Measurements from ENCODE around the gene EIF5. TPM values are rescaled to one million over a fixed set of nuclear protein-coding genes. Genes with fewer than 3 reads are reported as not detected.

The EIF5 gene
- total RNA-seq, 1 donor from 2014 or later: 274 TPM

- peaks cover 62% of the 10 kb centered on the region for H3K4me1 Mint-ChIP-seq
These were observed 54.6 kb downstream of the EIF5 start for GRCh38 chr14:103388664-103389063.

GRCh38 chr14:103390605-103391004 is 56.6 kb downstream of the EIF5 start:
- DNase-seq (no peak), ATAC-seq (ENCODE audit: low read depth) (no peak)
- Mint-ChIP-seq H3K36me3 (ENCODE audit: low read depth) (peaks cover 12% of the 10 kb centered on the region), H3K27me3 (no peaks in the 10 kb centered on the region), H3K4me1 (peaks cover 69% of the 10 kb centered on the region), H3K9me3 (no peaks in the 10 kb centered on the region), H3K27ac (no peak overlapping the region), H3K4me3 (no peak overlapping the region)
- ChIA-PET CTCF (interaction anchor here (0.9 to 3.1 kb wide), 13 partner anchors 9 to 286 kb away, joined by 3 to 29 read pairs (median 4); partner anchors contain the start of gene EIF5), POLR2A (interaction anchor here (0.5 to 2.4 kb wide), 4 partner anchors 34 to 782 kb away, joined by 4 to 18 read pairs (median 6); partner anchors contain the start of gene EIF5)
- TF ChIP-seq, protein P1, sequence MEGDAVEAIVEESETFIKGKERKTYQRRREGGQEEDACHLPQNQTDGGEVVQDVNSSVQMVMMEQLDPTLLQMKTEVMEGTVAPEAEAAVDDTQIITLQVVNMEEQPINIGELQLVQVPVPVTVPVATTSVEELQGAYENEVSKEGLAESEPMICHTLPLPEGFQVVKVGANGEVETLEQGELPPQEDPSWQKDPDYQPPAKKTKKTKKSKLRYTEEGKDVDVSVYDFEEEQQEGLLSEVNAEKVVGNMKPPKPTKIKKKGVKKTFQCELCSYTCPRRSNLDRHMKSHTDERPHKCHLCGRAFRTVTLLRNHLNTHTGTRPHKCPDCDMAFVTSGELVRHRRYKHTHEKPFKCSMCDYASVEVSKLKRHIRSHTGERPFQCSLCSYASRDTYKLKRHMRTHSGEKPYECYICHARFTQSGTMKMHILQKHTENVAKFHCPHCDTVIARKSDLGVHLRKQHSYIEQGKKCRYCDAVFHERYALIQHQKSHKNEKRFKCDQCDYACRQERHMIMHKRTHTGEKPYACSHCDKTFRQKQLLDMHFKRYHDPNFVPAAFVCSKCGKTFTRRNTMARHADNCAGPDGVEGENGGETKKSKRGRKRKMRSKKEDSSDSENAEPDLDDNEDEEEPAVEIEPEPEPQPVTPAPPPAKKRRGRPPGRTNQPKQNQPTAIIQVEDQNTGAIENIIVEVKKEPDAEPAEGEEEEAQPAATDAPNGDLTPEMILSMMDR (IDR thresholded peaks at IDR 0.05): no peak
- intact Hi-C loops (cut with micrococcal nuclease): loop anchor here (1.0 kb wide), 2 partner anchors 55 to 315 kb away; no protein-coding TSS in a partner anchor

More at GRCh38 chr14:103388664-103389063, 54.6 kb downstream of the EIF5 start:
- Mint-ChIP-seq H3K27me3 (no peaks in the 10 kb centered on the region), H3K27ac (no peak overlapping the region), H3K9me3 (no peaks in the 10 kb centered on the region), H3K36me3 (ENCODE audit: low read depth) (peaks cover 10% of the 10 kb centered on the region), H3K4me3 (no peak overlapping the region)
- DNase-seq (no peak), ATAC-seq (ENCODE audit: low read depth) (no peak)
- CTCF ChIA-PET: no interaction called here
- TF ChIP-seq, protein P1 (IDR thresholded peaks at IDR 0.05): no peak
- intact Hi-C loops (cut with micrococcal nuclease): loop anchor here (5.0 kb wide), 3 partner anchors 239 to 1426 kb away; partner anchors contain the start of genes DYNC1H1 and KLC1
- POLR2A ChIA-PET: interaction anchor here (0.6 kb wide), 1 partner anchor 1559 kb away, joined by 4 read pairs; no protein-coding TSS in a partner anchor

DNA sequence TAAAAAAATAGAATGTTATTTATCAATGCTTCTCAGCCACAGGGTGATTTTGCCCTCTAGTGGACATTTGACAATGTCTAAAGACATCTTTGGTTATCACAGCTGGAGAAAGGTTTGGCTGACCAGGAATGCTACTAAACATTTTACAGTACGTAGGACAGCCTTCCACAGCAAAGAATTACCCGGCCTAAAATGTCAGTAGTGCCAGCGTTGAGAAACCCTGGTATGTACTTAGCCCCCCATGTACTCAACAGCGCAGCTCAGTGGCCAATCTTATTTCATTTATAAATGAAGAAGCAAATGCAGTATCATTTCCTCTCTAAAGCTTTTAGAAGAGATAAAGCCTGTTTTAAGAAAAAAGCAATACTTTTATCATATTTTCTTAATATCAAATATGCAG is 57.0 kb downstream of the EIF5 start:
- Mint-ChIP-seq H3K36me3 (ENCODE audit: low read depth) (peaks cover 9% of the 10 kb centered on the region), H3K4me1 (peaks cover 72% of the 10 kb centered on the region), H3K9me3 (no peaks in the 10 kb centered on the region), H3K4me3 (no peak overlapping the region), H3K27ac (peak overlapping the region; percentile 43), H3K27me3 (no peaks in the 10 kb centered on the region)
- ChIA-PET CTCF (interaction anchor here (0.7 to 3.1 kb wide), 16 partner anchors 9 to 287 kb away, joined by 3 to 29 read pairs (median 4); partner anchors contain the start of gene EIF5), POLR2A (interaction anchor here (0.5 to 2.4 kb wide), 4 partner anchors 34 to 782 kb away, joined by 4 to 18 read pairs (median 6); partner anchors contain the start of gene EIF5)
- intact Hi-C loops (cut with micrococcal nuclease): loop anchor here (1.0 kb wide), 1 partner anchor 56 kb away; no protein-coding TSS in a partner anchor
- DNase-seq: no peak
- TF ChIP-seq, protein P1 (IDR thresholded peaks at IDR 0.05): no peak
- ATAC-seq (ENCODE audit: low read depth): peak; percentile 82

DNA sequence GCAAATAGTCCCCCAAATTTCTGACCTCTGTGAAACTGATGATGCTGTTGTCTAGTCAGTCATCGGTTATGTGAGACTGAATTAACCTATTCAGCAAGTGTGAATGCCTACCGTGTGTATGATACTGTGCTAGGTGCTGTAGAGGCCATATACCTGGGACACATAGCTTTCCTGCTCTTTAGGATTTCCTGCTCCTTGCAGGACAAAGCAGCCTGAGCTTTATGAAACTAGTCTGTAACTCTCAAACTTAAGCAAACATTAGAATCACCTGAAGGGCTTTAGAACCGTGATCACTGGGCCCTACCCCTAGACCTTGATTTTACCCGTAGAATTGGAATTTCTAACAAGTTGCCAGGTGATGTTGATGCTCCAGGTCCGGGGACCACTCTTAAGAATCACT is 58.1 kb downstream of the EIF5 start:
- no peak overlapping the region for H3K4me3 Mint-ChIP-seq
- peaks cover 5% of the 10 kb centered on the region for H3K36me3 Mint-ChIP-seq (ENCODE audit: low read depth)
- intact Hi-C loops (cut with micrococcal nuclease): no loop called here
- TF ChIP-seq, protein P1 (IDR thresholded peaks at IDR 0.05): no peak
- peak overlapping the region; percentile 63 for H3K27ac Mint-ChIP-seq
- peaks cover 71% of the 10 kb centered on the region for H3K4me1 Mint-ChIP-seq
- DNase-seq: no peak
- no peak for ATAC-seq (ENCODE audit: low read depth)
- ChIA-PET CTCF (interaction anchor here (1.6 to 3.1 kb wide), 3 partner anchors 15 to 56 kb away, joined by 4 to 29 read pairs (median 8); partner anchors contain the start of gene EIF5), POLR2A (interaction anchor here (2.4 kb wide), 1 partner anchor 58 kb away, joined by 18 read pairs; the partner anchor contains the start of gene EIF5)
- no peaks in the 10 kb centered on the region for H3K27me3 Mint-ChIP-seq
- H3K9me3 Mint-ChIP-seq: no peaks in the 10 kb centered on the region

- peaks cover 68% of the 10 kb centered on the region for H3K4me1 Mint-ChIP-seq
- no peaks in the 10 kb centered on the region for H3K27me3 Mint-ChIP-seq
- ATAC-seq (ENCODE audit: low read depth) (no peak), DNase-seq (no peak)
- H3K4me3 Mint-ChIP-seq: no peak overlapping the region
- ChIA-PET POLR2A (no interaction called here), CTCF (interaction anchor here (3.1 kb wide), 1 partner anchor 57 kb away, joined by 29 read pairs; the partner anchor contains the start of gene EIF5)
- TF ChIP-seq, protein P1 (IDR thresholded peaks at IDR 0.05): no peak
- H3K9me3 Mint-ChIP-seq: no peaks in the 10 kb centered on the region
- no peak overlapping the region for H3K27ac Mint-ChIP-seq
- peaks cover 5% of the 10 kb centered on the region for H3K36me3 Mint-ChIP-seq (ENCODE audit: low read depth)
- intact Hi-C loops (cut with micrococcal nuclease): no loop called here
These were observed 58.5 kb downstream of the EIF5 start for GRCh38 chr14:103392572-103392971.
